Fibroblast of skin of right quadriceps (primary cell): ENCODE data around the gene BEND4.
"Not testable (repeated sequence)": the region's sequence is repeated elsewhere in the genome, so short reads cannot be mapped to it uniquely, and the experiment has no call there.

Source experiments
- DNase-seq: peaks from one replicate; pipeline ENCODE4 v3.0.0-alpha.2; 2013

The BEND4 gene

GRCh38 chr4:42152507-42153504, at the start of gene BEND4:
Gene BEND4 (minus strand): TSS chr4:42152655. CDS start chr4:42152143, 512 bp downstream.
- no peak for DNase-seq

DNA sequence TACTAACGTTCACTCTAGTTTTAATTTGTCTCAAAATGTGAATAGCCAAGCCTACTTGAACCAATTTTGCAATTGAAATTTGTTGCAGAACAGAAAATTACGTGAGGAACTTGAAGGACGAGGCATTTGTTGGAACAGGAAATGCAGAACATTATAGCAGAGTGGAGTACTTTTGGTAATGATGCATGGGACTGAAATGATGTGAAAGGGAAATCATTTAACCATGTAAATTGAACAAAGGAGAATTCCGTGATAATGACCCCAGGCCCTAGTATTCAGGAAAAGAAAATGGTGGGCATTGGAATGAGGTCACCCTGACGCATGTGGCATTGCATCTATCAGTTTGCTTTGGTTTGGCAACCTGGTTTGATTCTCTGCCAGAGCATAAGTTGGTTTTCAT, 44.9 kb upstream of the BEND4 start:
- no peak for DNase-seq

DNA sequence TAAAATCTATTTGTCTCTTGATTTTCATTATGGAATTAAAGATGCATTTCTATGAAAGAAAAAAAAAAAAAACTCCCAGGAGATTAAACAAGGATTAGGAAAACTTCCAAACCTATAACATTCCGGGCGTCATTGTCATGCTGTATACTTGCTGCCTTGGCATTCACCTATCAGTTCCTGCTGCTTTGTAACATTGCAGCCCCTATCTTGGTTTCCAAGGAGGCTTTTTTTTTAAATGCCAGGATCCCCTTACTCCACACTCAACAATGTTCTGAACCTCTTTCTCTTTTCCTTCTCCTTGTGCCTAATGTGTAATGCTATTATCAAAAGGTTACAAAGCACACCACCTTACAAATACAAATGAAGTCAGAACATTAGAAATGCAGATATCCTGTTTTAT, 20.5 kb upstream of the BEND4 start:
- no peak for DNase-seq

DNA sequence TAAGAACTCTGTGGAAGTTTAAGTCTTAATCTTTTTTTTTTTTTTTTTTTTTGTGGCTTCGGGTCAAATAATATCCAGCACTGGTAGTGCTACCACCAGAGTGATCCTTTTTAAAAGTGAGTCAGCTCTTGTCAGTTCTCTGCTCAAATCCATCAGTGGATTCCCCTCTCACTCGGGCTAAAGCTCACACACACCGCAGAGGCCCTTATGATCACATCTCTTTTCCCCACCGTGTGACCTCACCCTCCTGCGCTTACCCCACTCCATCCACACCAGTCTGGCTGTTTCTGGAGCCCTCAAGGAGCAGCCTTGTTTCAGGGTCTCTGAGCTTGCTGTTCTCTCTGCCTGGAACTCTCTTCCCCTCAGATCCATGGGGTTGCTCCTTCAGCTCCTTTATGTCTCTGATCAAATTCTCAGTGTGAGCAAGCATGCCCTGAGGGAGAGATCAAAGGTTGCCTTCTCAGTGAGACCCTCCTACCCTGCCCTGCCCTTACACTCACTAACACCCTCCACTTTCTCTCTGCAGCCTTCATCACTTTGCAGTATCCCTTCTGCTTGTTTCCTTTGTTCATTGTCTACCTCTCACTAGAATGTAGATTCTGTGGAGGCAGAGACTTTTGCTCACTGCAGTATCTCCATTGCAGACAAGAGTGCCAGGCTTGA, 19.8 kb upstream of the BEND4 start:
- DNase-seq: no peak

DNA sequence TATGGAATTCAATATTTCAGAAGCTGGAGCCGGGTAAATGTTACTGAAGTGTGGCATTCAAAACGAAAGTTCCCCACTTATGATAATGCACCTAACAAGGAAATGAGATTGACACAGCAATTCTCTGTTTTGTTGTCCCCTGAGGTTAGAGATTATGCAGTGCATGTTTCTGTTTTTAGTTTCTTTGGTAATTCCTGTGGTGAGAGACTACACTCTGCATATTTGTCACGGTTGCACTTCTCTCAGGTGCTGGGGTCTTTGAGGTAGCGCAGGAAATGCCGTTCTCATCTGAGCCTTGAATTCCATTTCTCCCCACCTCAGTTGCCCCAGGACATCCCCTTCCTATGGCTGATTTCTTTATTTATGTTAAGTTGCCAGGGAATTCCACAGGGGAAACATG, 15.3 kb upstream of the BEND4 start:
- DNase-seq: no peak

DNA sequence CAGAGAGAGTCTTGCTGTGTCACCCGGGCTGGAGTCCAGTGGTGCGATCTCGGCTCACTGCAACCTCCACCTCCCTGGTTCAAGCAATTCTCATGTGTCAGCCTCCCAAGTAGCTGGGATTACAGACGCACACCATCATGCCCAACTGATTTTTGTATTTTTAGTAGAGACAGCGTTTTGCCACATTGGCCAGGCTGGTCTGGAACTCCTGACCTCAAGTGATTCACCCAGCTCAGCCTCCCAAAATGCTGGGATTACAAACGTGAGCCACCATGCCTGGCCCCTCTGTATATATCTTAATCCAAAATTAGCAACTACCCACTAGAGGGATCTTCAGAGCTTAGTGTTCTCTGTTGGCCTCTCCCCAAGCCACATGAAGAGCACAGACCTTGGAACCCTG, 13.7 kb upstream of the BEND4 start:
- DNase-seq: not testable (repeated sequence)

DNA sequence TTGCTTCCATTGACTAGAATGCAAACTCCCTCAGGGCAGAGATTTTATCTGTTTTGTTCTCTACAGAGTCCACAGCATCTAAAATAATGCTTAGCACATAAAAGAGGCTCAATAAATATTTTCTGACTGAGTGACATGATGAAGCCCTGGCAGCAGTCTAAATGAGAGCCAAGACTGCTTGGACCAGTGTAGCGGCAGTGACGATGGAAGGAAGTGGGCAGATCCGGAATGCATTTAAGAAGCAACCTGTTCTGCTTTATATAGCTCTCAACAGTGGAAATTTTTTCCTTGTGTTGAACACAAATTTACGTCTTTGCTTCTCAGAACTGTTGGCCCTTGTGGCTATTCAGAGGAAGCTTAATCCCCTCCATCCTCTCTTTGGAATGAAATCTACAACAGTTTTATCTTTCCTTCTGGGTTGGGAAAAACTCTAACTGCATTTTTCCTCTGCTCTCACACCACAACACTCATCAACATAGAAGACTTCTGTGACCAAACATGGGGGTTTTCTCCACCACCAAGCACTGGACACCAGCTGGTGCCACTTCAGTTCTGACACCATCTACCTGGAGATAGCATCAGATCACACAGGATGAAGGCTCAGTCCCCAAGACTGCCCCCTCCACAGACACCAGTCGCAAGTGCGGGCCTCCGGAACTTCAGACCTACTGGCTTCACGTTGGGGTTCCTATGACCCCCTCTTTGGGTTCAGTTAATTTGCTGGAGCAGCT, 7.0 kb upstream of the BEND4 start:
- DNase-seq: no peak

GRCh38 chr4:42151568-42152506, 618 bp downstream of the BEND4 start:
- DNase-seq: no peak

GRCh38 chr4:42150653-42151567, 1.5 kb downstream of the BEND4 start:
- no peak for DNase-seq

- no peak for DNase-seq
These were observed 3.5 kb downstream of the BEND4 start for GRCh38 chr4:42149004-42149403.

DNA sequence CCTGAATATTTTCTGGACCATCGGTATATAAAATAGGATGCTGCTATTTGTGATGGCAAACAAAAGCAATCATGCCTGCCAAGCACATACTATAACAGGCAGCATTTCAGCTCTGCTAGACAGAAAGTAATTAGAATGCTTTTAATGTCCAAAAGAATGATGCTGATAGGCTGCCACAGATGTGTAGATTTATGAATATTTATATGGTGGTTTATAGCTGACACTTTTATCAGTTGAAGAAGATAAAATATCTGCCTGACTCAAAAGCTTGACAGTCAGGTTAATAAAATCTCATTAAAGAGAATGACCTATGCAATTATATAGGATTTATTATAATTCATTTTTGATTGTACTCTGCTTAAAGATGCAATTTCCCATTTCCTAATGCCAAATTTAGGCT, 4.0 kb downstream of the BEND4 start:
- DNase-seq: no peak

DNA sequence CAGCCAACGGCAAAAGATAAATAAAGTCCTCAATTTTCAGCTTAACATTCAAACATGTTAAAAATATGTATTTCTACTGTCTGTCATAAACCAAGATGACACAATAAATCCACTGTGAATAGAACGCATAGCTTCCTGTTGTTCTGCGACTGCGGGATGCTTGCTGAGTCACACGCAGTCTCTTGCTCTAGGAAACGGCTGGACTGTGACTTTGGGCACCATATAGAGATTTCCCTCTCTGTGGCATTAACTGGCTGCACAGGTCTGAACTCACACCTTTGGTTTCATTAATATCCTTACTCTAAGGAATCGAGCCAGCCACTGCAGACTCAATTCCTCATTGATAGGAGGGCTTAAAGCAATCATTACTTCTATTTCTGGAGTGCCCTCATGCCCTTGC, 8.4 kb downstream of the BEND4 start:
- no peak for DNase-seq

GRCh38 chr4:42142591-42142990, 9.9 kb downstream of the BEND4 start:
- DNase-seq: no peak

DNA sequence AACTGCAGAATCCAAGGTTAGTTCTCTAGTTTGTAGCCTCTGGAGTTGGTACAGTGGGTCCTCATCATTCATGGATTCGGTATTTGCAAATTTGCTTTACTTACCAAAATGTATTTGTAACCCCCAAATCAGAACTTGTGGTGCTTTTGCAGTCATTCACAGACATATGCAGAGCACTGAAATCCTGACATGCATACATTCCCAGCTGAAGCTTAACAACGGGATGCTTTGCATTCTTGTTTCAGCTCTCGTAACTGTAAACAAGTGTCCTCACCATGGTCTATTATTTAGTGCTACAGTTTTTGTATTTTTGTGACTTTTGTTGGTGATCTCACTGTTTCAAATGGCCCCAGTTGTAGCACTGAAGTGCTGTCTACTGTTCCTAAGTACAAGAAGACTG, 16.1 kb downstream of the BEND4 start:
- no peak for DNase-seq

DNA sequence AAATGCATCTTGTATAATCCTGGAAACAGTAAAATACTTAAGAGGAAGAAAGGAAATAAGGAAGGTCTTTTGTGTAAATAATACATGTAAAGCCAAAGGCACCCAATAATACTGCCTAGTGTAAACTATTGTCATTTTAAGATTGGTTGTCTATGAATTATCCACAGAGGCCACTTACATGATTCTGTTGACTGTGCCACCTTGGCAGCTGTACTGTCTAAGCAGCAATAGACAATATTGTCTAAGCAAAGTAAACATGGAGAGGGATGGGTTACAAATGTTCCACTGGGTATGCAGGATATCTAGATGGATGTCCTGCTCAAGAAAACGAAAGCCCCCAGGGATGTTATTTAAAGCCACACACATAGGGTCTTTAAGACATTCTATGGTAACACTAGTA, 19.4 kb downstream of the BEND4 start:
- DNase-seq: no peak

GRCh38 chr4:42132099-42132498, 20.4 kb downstream of the BEND4 start:
- no peak for DNase-seq

GRCh38 chr4:42123071-42123644, 29.3 kb downstream of the BEND4 start:
- no peak for DNase-seq

GRCh38 chr4:42122237-42122636, 30.2 kb downstream of the BEND4 start:
- no peak for DNase-seq

DNA sequence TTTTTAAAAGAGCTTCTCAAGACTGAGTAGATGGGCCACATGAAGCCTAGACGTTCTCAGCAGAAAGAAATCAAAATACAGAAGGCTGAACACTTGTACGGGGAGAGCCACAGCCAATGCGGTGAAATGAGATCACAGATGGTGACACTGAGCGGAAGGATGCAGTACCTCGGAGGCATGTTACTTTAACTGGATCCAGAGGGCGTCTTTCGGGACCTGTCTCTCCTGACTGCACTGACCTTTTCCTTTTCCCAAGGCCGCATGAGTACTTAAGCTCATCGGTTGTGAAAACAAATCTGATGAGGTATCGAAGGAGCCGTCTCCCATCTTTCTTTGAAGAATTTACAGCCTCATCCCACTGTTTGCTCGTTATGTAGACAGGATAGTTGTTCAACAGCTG, 32.6 kb downstream of the BEND4 start:
- no peak for DNase-seq

GRCh38 chr4:42112846-42113245, 39.6 kb downstream of the BEND4 start:
- no peak for DNase-seq

GRCh38 chr4:42104521-42104920, 47.9 kb downstream of the BEND4 start:
- DNase-seq: peak; percentile 29
